Fibroblast of gingiva (primary cell): ENCODE data around the gene LRP1B.
"Not testable (repeated sequence)": the region's sequence is repeated elsewhere in the genome, so short reads cannot be mapped to it uniquely, and the experiment has no call there.

Experiments used
- DNase-seq: peaks from one replicate; pipeline ENCODE4 v3.0.0-alpha.2; 2011; ENCODE audit warnings: low read depth

The LRP1B gene

GRCh38 chr2:141887363-141887762, 243.5 kb downstream of the LRP1B start:
- DNase-seq: no peak

- DNase-seq: no peak
Measured at GRCh38 chr2:141878016-141878415, 252.8 kb downstream of the LRP1B start.

- DNase-seq: no peak
Measured at GRCh38 chr2:141871913-141872634, 258.7 kb downstream of the LRP1B start.

- DNase-seq: no peak
Measured at GRCh38 chr2:141869572-141869971, 261.2 kb downstream of the LRP1B start.

- DNase-seq: no peak
Measured at GRCh38 chr2:141863964-141864363, 266.9 kb downstream of the LRP1B start.

GRCh38 chr2:141856215-141856919, 274.4 kb downstream of the LRP1B start:
- DNase-seq: no peak

- no peak for DNase-seq
Measured at GRCh38 chr2:141848191-141848590, 282.6 kb downstream of the LRP1B start.

GRCh38 chr2:141844231-141844630, 286.6 kb downstream of the LRP1B start:
- no peak for DNase-seq

GRCh38 chr2:141835103-141835502, 295.7 kb downstream of the LRP1B start:
- DNase-seq: no peak

GRCh38 chr2:141828761-141829160, 302.1 kb downstream of the LRP1B start:
- no peak for DNase-seq

- DNase-seq: no peak
Measured at GRCh38 chr2:141824790-141825189, 306.0 kb downstream of the LRP1B start.

- DNase-seq: no peak
Measured at GRCh38 chr2:141820893-141821292, 309.9 kb downstream of the LRP1B start.

- DNase-seq: not testable (repeated sequence)
Measured at GRCh38 chr2:141815320-141815719, 315.5 kb downstream of the LRP1B start.

- no peak for DNase-seq
Measured at GRCh38 chr2:141814150-141814549, 316.7 kb downstream of the LRP1B start.

- DNase-seq: no peak
Measured at GRCh38 chr2:141810148-141810547, 320.7 kb downstream of the LRP1B start.

- no peak for DNase-seq
Measured at GRCh38 chr2:141806090-141806489, 324.7 kb downstream of the LRP1B start.

GRCh38 chr2:141805302-141805701, 325.5 kb downstream of the LRP1B start:
- no peak for DNase-seq

GRCh38 chr2:141796449-141796848, 334.4 kb downstream of the LRP1B start:
- no peak for DNase-seq

- no peak for DNase-seq
Measured at GRCh38 chr2:141791521-141791920, 339.3 kb downstream of the LRP1B start.

- no peak for DNase-seq
Measured at GRCh38 chr2:141782574-141782973, 348.2 kb downstream of the LRP1B start.

- DNase-seq: no peak
Measured at GRCh38 chr2:141778315-141778835, 352.4 kb downstream of the LRP1B start.

- no peak for DNase-seq
Measured at GRCh38 chr2:141770530-141770929, 360.3 kb downstream of the LRP1B start.

- DNase-seq: no peak
Measured at GRCh38 chr2:141767691-141768090, 363.1 kb downstream of the LRP1B start.
